Activated naive CD4-positive, alpha-beta T cell treated with anti-CD3 and anti-CD28 coated beads, Interleukin-2, amount 50 U/mL, for 24 hours (primary cell): ENCODE data around the gene CHI3L1.
"Not testable (repeated sequence)": the region's sequence is repeated elsewhere in the genome, so short reads cannot be mapped to it uniquely, and the experiment has no call there.

Source experiments
- H3K27ac Mint-ChIP-seq: one replicate; pipeline ENCODE4 v1.8.0; 2021; ENCODE audit warnings: mild to moderate bottlenecking, mixed read lengths
- H3K27me3 Mint-ChIP-seq: one replicate; pipeline ENCODE4 v1.8.0; 2021; ENCODE audit warnings: mixed read lengths
- H3K36me3 Mint-ChIP-seq: one replicate; pipeline ENCODE4 v1.8.0; 2021; ENCODE audit warnings: mixed read lengths
- H3K4me1 Mint-ChIP-seq: one replicate; pipeline ENCODE4 v1.8.0; 2021; ENCODE audit warnings: mixed read lengths
- H3K4me3 Mint-ChIP-seq: one replicate; pipeline ENCODE4 v1.8.0; 2021; ENCODE audit warnings: mild to moderate bottlenecking, mixed read lengths
- H3K9me3 Mint-ChIP-seq: one replicate; pipeline ENCODE4 v1.8.0; 2021; ENCODE audit warnings: mixed read lengths

The CHI3L1 gene

GRCh38 chr1:203186446-203187303 lies at the start of gene CHI3L1:
Gene CHI3L1, minus strand, starts transcription at chr1:203186704. Its CDS starts 81 bp downstream, at chr1:203186623.
- Mint-ChIP-seq H3K9me3 (no peaks in the 10 kb centered on the region), H3K4me3 (no peak within 1 kb of the TSS), H3K4me1 (no peaks in the 10 kb centered on the region), H3K36me3 (no peaks in the 10 kb centered on the region), H3K27me3 (no peaks in the 10 kb centered on the region), H3K27ac (no peak within 1 kb of the TSS)

GRCh38 chr1:203234901-203235300 lies 48.4 kb upstream of the CHI3L1 start:
- not testable (repeated sequence) for H3K4me1 Mint-ChIP-seq, H3K27me3 Mint-ChIP-seq, H3K36me3 Mint-ChIP-seq, H3K27ac Mint-ChIP-seq, H3K4me3 Mint-ChIP-seq
- H3K9me3 Mint-ChIP-seq, result peaks cover 17% of the 10 kb centered on the region

GRCh38 chr1:203229471-203230135 lies 43.1 kb upstream of the CHI3L1 start, which contains the start of gene CHIT1:
Gene CHIT1, minus strand, starts transcription at chr1:203229673. Its CDS starts 37 bp downstream, at chr1:203229636.
- Mint-ChIP-seq H3K9me3 (peaks cover 9% of the 10 kb centered on the region), H3K36me3 (no peaks in the 10 kb centered on the region), H3K4me3 (no peak within 1 kb of the TSS), H3K27ac (no peak within 1 kb of the TSS), H3K27me3 (peaks cover 6% of the 10 kb centered on the region), H3K4me1 (no peaks in the 10 kb centered on the region)

GRCh38 chr1:203228670-203229069 lies 42.2 kb upstream of the CHI3L1 start:
- Mint-ChIP-seq H3K4me1 (no peaks in the 10 kb centered on the region), H3K4me3 (no peak overlapping the region), H3K27ac (no peak overlapping the region), H3K36me3 (no peaks in the 10 kb centered on the region), H3K9me3 (no peaks in the 10 kb centered on the region), H3K27me3 (peaks cover 6% of the 10 kb centered on the region)

DNA sequence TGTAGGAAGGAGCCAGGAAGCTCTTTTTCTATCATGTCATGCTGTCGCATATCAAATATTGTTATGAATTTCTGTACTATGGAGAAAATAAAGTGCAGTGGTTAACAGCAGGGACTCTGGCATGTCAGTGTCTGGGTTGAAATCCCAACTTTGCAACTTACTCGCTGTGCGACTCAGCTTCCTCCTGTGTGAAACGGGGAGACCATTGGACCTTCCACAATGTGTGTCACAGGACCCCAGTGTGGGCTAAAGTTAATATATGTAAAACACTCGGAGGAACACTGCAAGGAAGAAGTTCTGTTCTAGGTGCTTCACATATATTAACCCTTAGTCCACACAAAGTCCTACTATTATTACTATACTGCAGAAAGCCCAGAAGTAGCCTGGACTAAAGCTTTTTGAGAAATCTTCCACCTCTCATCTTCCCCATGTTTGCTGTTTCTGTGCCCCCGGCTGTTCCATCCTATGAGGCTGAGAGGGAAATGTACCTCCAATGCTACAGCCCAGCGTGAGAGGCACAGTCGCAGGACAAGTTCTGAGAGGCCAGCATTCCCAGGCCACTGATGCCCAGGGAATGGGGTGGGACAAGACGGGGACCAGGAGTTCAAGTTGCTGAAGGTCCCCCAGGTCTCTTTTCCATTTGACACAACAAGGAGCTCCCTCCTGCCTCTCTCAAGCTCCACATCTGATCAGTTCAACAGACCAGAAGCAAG lies 41.0 kb upstream of the CHI3L1 start:
- no peak overlapping the region for H3K4me3 Mint-ChIP-seq
- H3K36me3 Mint-ChIP-seq, result no peaks in the 10 kb centered on the region
- H3K27ac Mint-ChIP-seq, result no peak overlapping the region
- H3K9me3 Mint-ChIP-seq, result no peaks in the 10 kb centered on the region
- H3K27me3 Mint-ChIP-seq, result peaks cover 6% of the 10 kb centered on the region
- H3K4me1 Mint-ChIP-seq, result no peaks in the 10 kb centered on the region

DNA sequence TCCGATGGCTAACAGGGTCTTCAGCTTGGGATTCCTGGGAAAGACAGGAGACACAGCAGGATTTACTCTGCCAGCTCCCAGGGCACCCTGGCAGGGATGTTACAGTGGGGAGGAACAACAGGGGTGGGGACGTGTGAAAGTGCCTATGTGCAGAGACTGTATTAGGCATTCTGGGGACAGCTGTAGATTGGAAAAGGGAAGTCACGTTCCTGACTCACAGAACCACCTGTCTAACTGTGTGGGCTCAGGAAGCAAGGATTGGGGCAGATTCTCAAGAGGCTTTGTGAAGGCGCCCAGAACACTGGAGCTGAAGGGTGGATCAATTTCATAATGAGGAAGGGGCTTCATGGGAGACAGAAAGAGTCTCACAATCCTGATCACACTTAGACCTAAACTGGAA lies 38.6 kb upstream of the CHI3L1 start:
- Mint-ChIP-seq H3K4me1 (no peaks in the 10 kb centered on the region), H3K4me3 (no peak overlapping the region), H3K9me3 (no peaks in the 10 kb centered on the region), H3K27me3 (peaks cover 4% of the 10 kb centered on the region), H3K36me3 (no peaks in the 10 kb centered on the region), H3K27ac (no peak overlapping the region)

- Mint-ChIP-seq H3K27ac (no peak overlapping the region), H3K4me3 (no peak overlapping the region), H3K27me3 (peaks cover 1% of the 10 kb centered on the region), H3K9me3 (no peaks in the 10 kb centered on the region), H3K4me1 (no peaks in the 10 kb centered on the region), H3K36me3 (no peaks in the 10 kb centered on the region)
Observed at GRCh38 chr1:203223012-203223775, 36.7 kb upstream of the CHI3L1 start.

DNA sequence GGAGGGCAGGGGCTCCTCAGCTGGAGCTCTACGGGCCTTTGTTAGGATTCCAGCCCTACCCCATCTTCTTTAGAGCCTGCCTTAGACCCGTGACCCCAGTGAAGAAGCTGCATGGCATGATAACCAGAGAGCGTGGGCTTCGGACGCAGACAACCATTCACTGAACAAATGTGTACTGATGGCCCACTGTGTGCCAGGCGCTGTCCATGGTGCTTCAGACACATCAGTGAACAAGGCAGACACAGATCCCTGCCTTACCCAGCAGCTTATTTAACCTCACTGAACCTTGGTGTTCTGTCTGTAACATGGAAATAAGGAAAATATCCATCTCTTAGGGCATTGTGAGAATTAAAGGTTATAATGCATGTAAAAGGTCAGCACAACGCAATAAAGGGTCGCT lies 33.4 kb upstream of the CHI3L1 start:
- peaks cover 3% of the 10 kb centered on the region for H3K27me3 Mint-ChIP-seq
- no peak overlapping the region for H3K4me3 Mint-ChIP-seq

GRCh38 chr1:203219171-203219570 lies 32.7 kb upstream of the CHI3L1 start:
- no peak overlapping the region for H3K4me3 Mint-ChIP-seq
- H3K9me3 Mint-ChIP-seq, result no peaks in the 10 kb centered on the region
- H3K4me1 Mint-ChIP-seq, result no peaks in the 10 kb centered on the region
- H3K36me3 Mint-ChIP-seq, result no peaks in the 10 kb centered on the region
- peaks cover 3% of the 10 kb centered on the region for H3K27me3 Mint-ChIP-seq
- H3K27ac Mint-ChIP-seq, result no peak overlapping the region

More for the DNA sequence above, 33.4 kb upstream of the CHI3L1 start:
- H3K9me3 Mint-ChIP-seq, result no peaks in the 10 kb centered on the region
- no peak overlapping the region for H3K27ac Mint-ChIP-seq
- H3K36me3 Mint-ChIP-seq, result no peaks in the 10 kb centered on the region
- no peaks in the 10 kb centered on the region for H3K4me1 Mint-ChIP-seq

DNA sequence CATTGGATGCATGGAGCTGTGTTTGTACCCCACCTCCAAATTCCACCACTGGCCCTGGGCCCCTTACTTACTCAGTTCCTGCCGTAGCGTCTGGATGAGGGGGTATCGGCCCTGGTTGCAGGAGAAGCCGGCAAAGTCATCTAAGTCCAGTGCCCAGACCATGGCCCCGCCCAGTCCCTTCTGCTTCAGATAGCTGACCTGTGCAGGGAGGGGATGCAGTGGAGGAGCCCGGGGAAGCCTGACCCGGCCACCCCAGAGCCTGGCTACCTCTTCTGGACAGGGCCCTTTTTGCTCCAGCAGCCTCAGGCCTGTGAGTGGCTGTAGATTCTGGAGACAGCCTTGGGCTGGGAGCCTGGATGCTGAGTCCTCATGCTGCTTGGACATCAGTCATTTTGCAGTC lies 31.2 kb upstream of the CHI3L1 start:
- Mint-ChIP-seq H3K4me1 (no peaks in the 10 kb centered on the region), H3K4me3 (no peak overlapping the region), H3K36me3 (no peaks in the 10 kb centered on the region), H3K27me3 (peaks cover 3% of the 10 kb centered on the region), H3K9me3 (no peaks in the 10 kb centered on the region), H3K27ac (no peak overlapping the region)

GRCh38 chr1:203217139-203217655 lies 30.7 kb upstream of the CHI3L1 start:
- Mint-ChIP-seq H3K27me3 (peaks cover 3% of the 10 kb centered on the region), H3K27ac (no peak overlapping the region), H3K4me3 (no peak overlapping the region), H3K4me1 (no peaks in the 10 kb centered on the region), H3K36me3 (no peaks in the 10 kb centered on the region), H3K9me3 (no peaks in the 10 kb centered on the region)

DNA sequence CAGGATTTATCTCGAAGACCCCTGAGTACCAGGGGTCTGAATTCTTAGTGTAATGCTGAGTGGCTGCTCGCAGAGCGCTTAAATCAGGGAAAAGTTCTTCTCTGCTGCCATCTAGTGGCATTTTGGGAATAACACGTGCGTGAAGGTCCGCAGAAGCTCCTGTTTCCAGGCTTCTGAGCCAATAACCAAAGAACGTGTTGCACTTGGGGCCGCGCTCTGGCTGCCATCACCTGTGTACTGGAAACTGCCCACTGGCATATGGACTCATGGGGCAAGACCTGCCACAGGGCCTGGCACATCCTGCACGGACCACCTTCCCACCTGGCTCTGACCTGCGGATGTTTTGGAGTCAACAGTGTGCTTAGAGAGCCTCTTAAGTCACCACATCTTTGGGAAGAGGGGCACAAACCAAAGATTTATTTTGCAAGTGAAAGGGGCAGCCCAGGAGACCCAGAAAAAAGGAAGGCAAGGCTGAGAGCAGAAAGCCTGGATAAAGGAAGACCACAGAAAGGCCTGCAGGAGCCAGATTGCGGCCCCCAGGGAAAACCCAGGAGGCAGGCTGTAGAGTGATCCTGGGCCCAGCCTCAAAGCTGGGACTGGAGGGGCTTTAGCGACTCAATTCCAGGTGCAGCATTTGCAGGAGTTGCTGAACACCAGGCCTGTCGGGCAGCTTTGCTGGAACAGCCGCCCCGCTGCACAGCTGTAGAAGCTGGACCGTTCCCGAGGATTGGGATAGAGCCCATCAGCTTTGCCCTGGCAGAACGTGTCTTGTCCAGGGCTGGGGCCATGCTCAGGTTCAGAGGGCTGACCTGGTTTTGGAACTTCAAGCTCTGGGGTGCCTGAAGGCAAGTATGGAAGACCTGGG lies 30.0 kb upstream of the CHI3L1 start:
- peaks cover 3% of the 10 kb centered on the region for H3K27me3 Mint-ChIP-seq

DNA sequence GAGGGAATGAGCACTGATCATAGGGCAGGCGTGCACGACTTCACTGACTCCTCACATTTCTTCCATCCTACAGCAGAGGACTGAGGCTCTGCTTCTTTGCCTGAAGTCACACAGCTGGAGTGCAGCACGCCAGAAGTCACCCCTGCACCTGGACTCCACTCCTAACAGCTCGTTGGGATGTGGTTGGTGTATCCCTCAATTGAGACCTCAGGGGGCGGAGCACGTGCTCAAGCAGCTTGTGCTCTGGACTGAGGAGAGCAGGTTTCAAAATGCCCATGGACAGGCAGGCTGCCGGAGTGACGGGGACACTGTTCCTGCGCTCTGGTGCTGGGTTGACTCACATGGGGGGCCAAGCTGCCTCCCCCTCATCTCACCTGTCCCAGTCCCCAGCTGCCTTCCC lies 29.1 kb upstream of the CHI3L1 start:
- peaks cover 3% of the 10 kb centered on the region for H3K27me3 Mint-ChIP-seq
- no peaks in the 10 kb centered on the region for H3K4me1 Mint-ChIP-seq
- H3K36me3 Mint-ChIP-seq, result no peaks in the 10 kb centered on the region
- no peak overlapping the region for H3K4me3 Mint-ChIP-seq
- H3K9me3 Mint-ChIP-seq, result no peaks in the 10 kb centered on the region
- no peak overlapping the region for H3K27ac Mint-ChIP-seq

More for the DNA sequence above, 30.0 kb upstream of the CHI3L1 start:
- Mint-ChIP-seq H3K4me1 (no peaks in the 10 kb centered on the region), H3K27ac (no peak overlapping the region), H3K4me3 (no peak overlapping the region), H3K9me3 (no peaks in the 10 kb centered on the region), H3K36me3 (no peaks in the 10 kb centered on the region)

GRCh38 chr1:203214871-203215270 lies 28.4 kb upstream of the CHI3L1 start:
- Mint-ChIP-seq H3K36me3 (no peaks in the 10 kb centered on the region), H3K27me3 (peaks cover 3% of the 10 kb centered on the region), H3K27ac (no peak overlapping the region), H3K9me3 (no peaks in the 10 kb centered on the region), H3K4me3 (no peak overlapping the region), H3K4me1 (no peaks in the 10 kb centered on the region)
